Measurements from ENCODE around the gene PLPPR2. TPM values are rescaled to one million over a fixed set of nuclear protein-coding genes. Genes with fewer than 3 reads are reported as not detected.
"Not testable (repeated sequence)": the region's sequence is repeated elsewhere in the genome, so short reads cannot be mapped to it uniquely, and the experiment has no call there.

Gene PLPPR2
- total RNA-seq = 26.0 TPM
- long read RNA-seq, partial matches to known transcripts = 2 of 11 reads
- long read RNA-seq, other reads (novel, unspliced or antisense) = 7 of 11 reads

- DNase-seq (ENCODE audit: low spot score) = peak; percentile 98
Measured at GRCh38 chr19:11355160-11356073, at the start of gene PLPPR2. Gene PLPPR2 (plus strand): TSS chr19:11355432. CDS start chr19:11357674, 2,242 bp downstream.

- no peak for DNase-seq (ENCODE audit: low spot score)
Measured at GRCh38 chr19:11306337-11306736, 48.9 kb upstream of the PLPPR2 start.

GRCh38 chr19:11320278-11320995 lies 34.8 kb upstream of the PLPPR2 start:
- DNase-seq (ENCODE audit: low spot score) = not testable (repeated sequence)

- no peak for DNase-seq (ENCODE audit: low spot score)
Measured at GRCh38 chr19:11321191-11322126, 33.8 kb upstream of the PLPPR2 start.

- DNase-seq (ENCODE audit: low spot score) = no peak
Measured at GRCh38 chr19:11322269-11323024, 32.8 kb upstream of the PLPPR2 start.

- no peak for DNase-seq (ENCODE audit: low spot score)
Measured at GRCh38 chr19:11323601-11324078, 31.6 kb upstream of the PLPPR2 start.

- DNase-seq (ENCODE audit: low spot score) = no peak
Measured at GRCh38 chr19:11324079-11324661, 31.1 kb upstream of the PLPPR2 start.

GRCh38 chr19:11324748-11325389 lies 30.4 kb upstream of the PLPPR2 start:
- DNase-seq (ENCODE audit: low spot score) = no peak

GRCh38 chr19:11325544-11325943 lies 29.7 kb upstream of the PLPPR2 start:
- no peak for DNase-seq (ENCODE audit: low spot score)

GRCh38 chr19:11330127-11330526 lies 25.1 kb upstream of the PLPPR2 start:
- DNase-seq (ENCODE audit: low spot score) = no peak

- no peak for DNase-seq (ENCODE audit: low spot score)
Measured at GRCh38 chr19:11331502-11331901, 23.7 kb upstream of the PLPPR2 start.

GRCh38 chr19:11332822-11333221 lies 22.4 kb upstream of the PLPPR2 start:
- no peak for DNase-seq (ENCODE audit: low spot score)

GRCh38 chr19:11333838-11334237 lies 21.4 kb upstream of the PLPPR2 start:
- DNase-seq (ENCODE audit: low spot score) = not testable (repeated sequence)

- DNase-seq (ENCODE audit: low spot score) = no peak
Measured at GRCh38 chr19:11335449-11336146, 19.6 kb upstream of the PLPPR2 start.

GRCh38 chr19:11337080-11337479 lies 18.2 kb upstream of the PLPPR2 start:
- no peak for DNase-seq (ENCODE audit: low spot score)

- no peak for DNase-seq (ENCODE audit: low spot score)
Measured at GRCh38 chr19:11338121-11338520, 17.1 kb upstream of the PLPPR2 start.

- DNase-seq (ENCODE audit: low spot score) = no peak
Measured at GRCh38 chr19:11338569-11339253, 16.5 kb upstream of the PLPPR2 start.
